Naive thymus-derived CD4-positive, alpha-beta T cell (primary cell): ENCODE data around the gene HDAC4. TPM values are rescaled to one million over a fixed set of nuclear protein-coding genes. Genes with fewer than 3 reads are reported as not detected.

Experiments used
- ATAC-seq: fragments of 150-1000 bp; cut with Tn5 transposase; 2 replicates; pipeline ENCODE4 v1.10.0; 2021; ENCODE audit warnings: mild to moderate bottlenecking, moderate library complexity
- CTCF ChIA-PET: fragments of 350-600 bp; sonication (Branson Sonifier 250); formaldehyde crosslinking; loops from one replicate; lab custom pipeline; 2021; ENCODE audit warnings: antibody characterized with exemption; lab: Charles Lee
- POLR2A ChIA-PET: fragments of 350-600 bp; sonication (Branson Sonifier 250); formaldehyde crosslinking; loops from one replicate; lab custom pipeline; 2021; ENCODE audit warnings: antibody characterized with exemption, inconsistent platforms; lab: Charles Lee
- DNase-seq, 9 donors: peaks; one replicate each; pipeline versions ENCODE4 v3.0.0 to v3.0.0-alpha.2; 2020 to 2022; ENCODE audit warnings: mixed read lengths in 1 of 9
- H3K27ac ChIP-seq: one replicate; pipeline ENCODE4 v1.7.0; 2013; ENCODE audit warnings: mild to moderate bottlenecking, low read depth, low read length, moderate library complexity
- H3K27me3 ChIP-seq, 2 donors: one replicate each; pipeline ENCODE4 v1.7.0; 2013; ENCODE audit warnings: low read length in 2 of 2, mild to moderate bottlenecking in 2 of 2, moderate library complexity in 2 of 2; ENCODE audit not compliant: control insufficient read depth in 2 of 2, insufficient read depth in 2 of 2
- H3K36me3 ChIP-seq, 3 experiments: 1 replicate in 2 of 3; 2 replicates in 1 of 3; pipeline ENCODE4 v1.7.0; 2013; ENCODE audit warnings: low read length in 3 of 3, mild to moderate bottlenecking in 3 of 3, moderate library complexity in 1 of 3; ENCODE audit not compliant: insufficient read depth in 3 of 3, control insufficient read depth in 2 of 3
- H3K4me1 ChIP-seq, 2 donors: one replicate each; pipeline ENCODE4 v1.7.0; 2013; ENCODE audit warnings: low read length in 2 of 2, mild to moderate bottlenecking in 2 of 2, moderate library complexity in 1 of 2; ENCODE audit not compliant: control insufficient read depth in 2 of 2, insufficient read depth in 2 of 2
- H3K4me3 ChIP-seq: 2 replicates; pipeline ENCODE4 v1.7.0; 2013; ENCODE audit warnings: mild to moderate bottlenecking, low read length
- H3K9me3 ChIP-seq, 3 experiments: 1 replicate in 2 of 3; 2 replicates in 1 of 3; pipeline ENCODE4 v1.7.0; 2013; ENCODE audit warnings: low read length in 3 of 3; ENCODE audit not compliant: control insufficient read depth in 2 of 3
- H3K27ac Mint-ChIP-seq, 9 donors: one replicate each; pipeline ENCODE4 v1.8.0; 2020 to 2022; ENCODE audit warnings: mixed read lengths in 9 of 9, mild to moderate bottlenecking in 8 of 9, moderate library complexity in 5 of 9, inconsistent platforms in 2 of 9
- H3K27me3 Mint-ChIP-seq, 5 donors: one replicate each; pipeline ENCODE4 v1.8.0; 2021 to 2022; ENCODE audit warnings: mixed read lengths in 5 of 5, mild to moderate bottlenecking in 1 of 5
- H3K36me3 Mint-ChIP-seq, 5 donors: one replicate each; pipeline ENCODE4 v1.8.0; 2020 to 2022; ENCODE audit warnings: mixed read lengths in 5 of 5, mild to moderate bottlenecking in 3 of 5, inconsistent platforms in 1 of 5
- H3K4me1 Mint-ChIP-seq, 7 donors: one replicate each; pipeline ENCODE4 v1.8.0; 2020 to 2022; ENCODE audit warnings: mixed read lengths in 7 of 7, mild to moderate bottlenecking in 3 of 7, inconsistent platforms in 1 of 7
- H3K4me3 Mint-ChIP-seq, 10 donors: one replicate each; pipeline ENCODE4 v1.8.0; 2020 to 2022; ENCODE audit warnings: mild to moderate bottlenecking in 10 of 10, mixed read lengths in 10 of 10, moderate library complexity in 6 of 10, inconsistent platforms in 2 of 10
- H3K9me3 Mint-ChIP-seq, 11 donors: one replicate each; pipeline ENCODE4 v1.8.0; 2020 to 2022; ENCODE audit warnings: mixed read lengths in 11 of 11, mild to moderate bottlenecking in 4 of 11, inconsistent platforms in 1 of 11, moderate library complexity in 1 of 11
- intact Hi-C, 2 donors: fragments of 100-400 bp; cut with micrococcal nuclease; formaldehyde crosslinking; loops; one replicate each; pipeline ENCODE4 v1.15.1; 2023
- polyA plus RNA-seq, 2 donors: library from polyadenylated mRNA; unstranded; fragments of 300-500 nt; fragmentation: Illumina TruSeq; gene quantifications; one replicate each; pipeline ENCODE4 v1.2.3, GENCODE V29; 2021
- total RNA-seq, 6 experiments: library from RNA in 5 of 6; stranded (reverse) in 5 of 6; gene quantifications; 1 replicate in 5 of 6; 2 replicates in 1 of 6; pipeline ENCODE4 v1.2.3 and lab custom pipeline; 2021 to 2026

The HDAC4 gene
- total and polyA plus RNA-seq, 7 experiments from 2014 or later, result 7.4 to 101 (median 55.3) TPM

DNA sequence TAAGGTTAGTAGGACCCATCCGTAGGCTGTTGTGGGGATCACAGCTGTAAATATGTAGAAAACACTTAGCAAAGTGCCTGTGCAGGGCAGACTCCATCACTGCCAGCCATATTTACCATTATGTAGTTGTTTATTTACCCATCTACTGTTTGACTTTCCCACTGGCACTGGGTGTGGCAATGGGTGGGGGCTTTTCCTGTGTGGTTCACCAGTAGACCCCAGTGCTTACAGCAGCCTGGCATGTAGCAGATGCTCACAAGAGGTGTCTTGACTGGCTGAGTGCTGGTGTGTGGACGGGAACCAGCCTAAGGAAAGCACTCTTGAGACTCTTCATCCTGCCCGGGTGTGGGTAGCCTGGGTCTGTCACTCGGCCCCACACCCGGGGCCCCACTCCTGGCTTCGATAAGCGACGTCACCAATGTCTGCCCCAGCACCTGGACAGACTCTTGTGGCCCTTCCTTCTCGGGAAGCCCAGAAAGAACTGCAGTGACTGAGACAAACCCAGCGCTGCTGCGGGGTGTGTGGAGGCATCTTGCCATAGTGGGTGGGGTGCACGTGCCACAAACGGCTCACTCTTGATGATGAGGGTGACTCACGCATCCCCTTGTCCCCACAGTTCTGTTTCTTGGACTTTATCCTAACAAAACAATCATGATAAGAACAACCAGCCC is 78.3 kb downstream of the HDAC4 start:
- ChIA-PET POLR2A (interaction anchor here (1.0 to 6.6 kb wide), 8 partner anchors 9 to 79 kb away, joined by 3 to 80 read pairs (median 8); partner anchors contain the start of gene HDAC4), CTCF (interaction anchor here (0.9 to 1.5 kb wide), 3 partner anchors 55 to 76 kb away, joined by 3 to 5 read pairs (median 3); no protein-coding TSS in a partner anchor)
- peaks cover 4 to 33% (median 12%) of the 10 kb centered on the region in 5 donors for H3K36me3 Mint-ChIP-seq
- H3K9me3 Mint-ChIP-seq, result peaks cover 0 to 5% (median 0%) of the 10 kb centered on the region in 11 donors
- no peaks in the 10 kb centered on the region for H3K27me3 Mint-ChIP-seq
- H3K4me1 Mint-ChIP-seq, result peaks cover 42 to 94% (median 83%) of the 10 kb centered on the region in 7 donors
- ATAC-seq (no peak), DNase-seq (peak in 1 of 9 donors; percentile 30)
- Histone ChIP-seq H3K27ac (peak overlapping the region; percentile 66), H3K4me1 (peaks cover 29 to 53% of the 10 kb centered on the region in 2 donors), H3K36me3 (no peaks in the 10 kb centered on the region), H3K27me3 (no peaks in the 10 kb centered on the region), H3K9me3 (no peaks in the 10 kb centered on the region), H3K4me3 (peak overlapping the region; percentile 19)
- intact Hi-C loops, result loop anchor here (1.0 to 5.0 kb wide), 3 partner anchors 35 to 55 kb away; no protein-coding TSS in a partner anchor
- H3K4me3 Mint-ChIP-seq, result peak overlapping the region; percentile 7 to 96 (median 74)
- peak overlapping the region; percentile 93 to 100 (median 98) for H3K27ac Mint-ChIP-seq

DNA sequence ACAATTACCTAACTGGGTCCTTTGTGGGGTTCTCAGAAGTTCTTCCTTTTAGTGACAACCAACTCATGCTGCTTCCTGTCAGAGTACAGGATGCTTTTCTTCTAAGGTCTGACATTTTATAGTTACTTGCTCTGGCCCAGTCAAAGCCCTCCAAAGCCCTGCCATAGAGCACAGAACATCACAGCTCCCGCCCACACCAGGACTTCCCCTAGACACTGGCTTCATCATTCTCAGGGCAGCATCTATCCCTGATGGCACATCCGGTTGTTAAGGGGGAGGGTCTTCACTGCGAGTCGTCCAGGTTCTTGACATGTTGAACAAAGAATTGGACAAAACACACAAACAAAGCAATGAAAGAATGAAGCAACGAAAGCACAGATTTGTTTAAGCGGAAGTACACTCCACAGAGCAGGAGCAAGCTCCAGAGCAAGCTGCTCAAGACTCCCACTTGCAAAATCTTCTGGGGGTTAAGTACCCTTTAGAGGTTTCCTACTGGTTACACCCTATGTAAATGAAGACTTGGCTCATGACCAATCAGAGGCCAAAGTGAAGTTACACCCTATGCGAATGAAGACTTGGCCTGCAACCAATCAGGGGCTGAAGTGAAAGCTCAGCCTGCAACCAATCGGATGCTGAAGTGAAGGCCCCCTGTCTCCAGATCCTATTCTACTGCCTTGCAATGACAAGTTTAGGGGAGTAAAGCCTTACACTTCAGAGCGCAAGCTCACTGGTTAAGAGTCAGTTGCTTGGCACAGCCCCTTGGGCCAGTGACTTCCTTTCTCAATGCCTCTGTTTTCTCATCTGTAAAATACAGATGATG is 79.0 kb downstream of the HDAC4 start:
- H3K9me3 ChIP-seq, result no peaks in the 10 kb centered on the region
- DNase-seq, result peak in 8 of 9 donors; percentile 61 to 78 (median 69)
- Mint-ChIP-seq H3K27me3 (no peaks in the 10 kb centered on the region), H3K27ac (peak overlapping the region; percentile 93 to 100 (median 98)), H3K9me3 (peaks cover 0 to 5% (median 0%) of the 10 kb centered on the region in 11 donors), H3K36me3 (peaks cover 4 to 36% (median 12%) of the 10 kb centered on the region in 5 donors), H3K4me3 (peak overlapping the region; percentile 63 to 96 (median 76)), H3K4me1 (peaks cover 41 to 94% (median 83%) of the 10 kb centered on the region in 7 donors)
- ChIA-PET CTCF (interaction anchor here (0.7 to 1.7 kb wide), 5 partner anchors 11 to 77 kb away, joined by 3 to 5 read pairs (median 3); no protein-coding TSS in a partner anchor), POLR2A (interaction anchor here (0.8 to 6.6 kb wide), 14 partner anchors 10 to 79 kb away, joined by 3 to 80 read pairs (median 6); partner anchors contain the start of gene HDAC4)
- peak; percentile 89 for ATAC-seq
- H3K27ac ChIP-seq, result peak overlapping the region; percentile 66
- H3K4me3 ChIP-seq, result no peak overlapping the region
- no peaks in the 10 kb centered on the region for H3K36me3 ChIP-seq
- peaks cover 27 to 45% of the 10 kb centered on the region in 2 donors for H3K4me1 ChIP-seq
- H3K27me3 ChIP-seq, result no peaks in the 10 kb centered on the region
- intact Hi-C loops, result loop anchor here (1.0 to 5.0 kb wide), 6 partner anchors 24 to 79 kb away; partner anchors contain the start of gene HDAC4 (in 2 of the 2)

DNA sequence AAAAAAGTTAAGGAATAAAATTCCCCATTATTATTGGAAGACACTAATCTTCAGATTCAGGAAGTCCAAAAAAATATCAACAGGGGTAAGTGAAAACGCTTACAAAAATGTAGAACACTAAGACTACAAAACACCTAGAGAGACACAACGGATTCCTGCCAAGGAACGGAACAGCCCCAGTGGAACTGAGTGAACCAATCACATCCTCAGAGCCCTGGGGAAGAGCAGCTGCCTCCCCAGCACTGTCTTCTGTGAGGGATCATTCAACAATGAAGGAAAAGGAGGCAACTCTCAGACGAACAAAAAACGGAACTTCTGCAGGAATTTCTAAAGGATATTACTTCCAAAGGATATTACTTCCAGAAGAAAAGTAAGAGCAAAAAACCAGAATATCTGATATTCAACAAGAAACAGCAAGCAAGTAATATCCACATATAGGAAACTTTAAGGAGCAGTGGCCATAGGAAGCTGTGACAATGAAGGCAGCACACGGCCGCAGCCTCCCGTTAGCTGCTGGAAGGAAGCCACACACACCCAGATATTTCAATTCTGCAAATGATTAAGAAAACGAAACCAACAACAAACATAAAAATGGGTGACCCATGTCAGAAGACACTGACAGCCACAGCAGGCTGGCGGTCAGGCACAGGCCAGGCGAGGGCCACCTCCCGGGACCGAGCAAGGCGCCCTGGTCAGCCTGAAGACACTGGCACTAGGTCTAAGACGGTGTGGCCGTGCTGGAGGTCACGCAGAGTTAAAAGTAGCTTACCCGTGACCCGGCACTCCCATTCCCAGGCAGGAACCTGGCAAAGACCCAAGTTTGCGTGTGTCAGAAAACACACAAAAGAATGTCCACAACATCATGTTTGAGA is 81.8 kb downstream of the HDAC4 start:
- Histone ChIP-seq H3K27ac (peak overlapping the region; percentile 64), H3K4me3 (no peak overlapping the region), H3K9me3 (no peaks in the 10 kb centered on the region), H3K27me3 (no peaks in the 10 kb centered on the region), H3K4me1 (peaks cover 31 to 41% of the 10 kb centered on the region in 2 donors), H3K36me3 (no peaks in the 10 kb centered on the region)
- Mint-ChIP-seq H3K9me3 (peaks cover 0 to 3% (median 0%) of the 10 kb centered on the region in 11 donors), H3K27ac (peak overlapping the region; percentile 93 to 100 (median 98)), H3K36me3 (peaks cover 6 to 41% (median 11%) of the 10 kb centered on the region in 5 donors), H3K4me1 (peaks cover 34 to 91% (median 78%) of the 10 kb centered on the region in 7 donors), H3K4me3 (peak overlapping the region; percentile 78 to 90 (median 88)), H3K27me3 (no peaks in the 10 kb centered on the region)
- intact Hi-C loops, result loop anchor here in 1 of 2 donors (1.0 kb wide), 1 partner anchor 8 kb away; no protein-coding TSS in a partner anchor
- ATAC-seq (peak; percentile 5), DNase-seq (peak in 4 of 9 donors; percentile 6 to 31 (median 28))
- POLR2A ChIA-PET, result interaction anchor here (0.6 to 6.6 kb wide), 11 partner anchors 9 to 80 kb away, joined by 3 to 80 read pairs (median 5); no protein-coding TSS in a partner anchor
- CTCF ChIA-PET, result no interaction called here

DNA sequence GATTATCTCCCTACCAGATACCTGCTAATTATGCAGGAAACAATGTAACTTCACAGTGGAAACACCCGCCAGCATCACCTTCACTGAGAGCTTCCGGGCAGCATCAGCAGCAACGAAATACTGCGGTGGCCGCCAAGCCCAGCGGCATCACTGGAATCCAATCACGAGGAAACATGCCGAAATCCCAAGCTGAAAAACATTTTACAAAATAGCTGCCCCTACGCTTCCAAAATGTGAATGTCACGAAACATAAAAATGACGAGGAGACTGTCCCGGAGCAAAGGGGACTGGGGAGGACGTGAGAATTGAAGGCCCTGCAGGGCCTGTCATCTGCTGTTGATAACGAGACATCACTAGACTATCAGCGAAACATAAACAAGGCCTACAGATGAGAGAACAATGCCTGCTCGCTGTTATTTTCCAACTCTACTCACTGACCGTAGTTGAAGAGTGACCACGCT is 82.6 kb downstream of the HDAC4 start:
- peaks cover 32 to 90% (median 73%) of the 10 kb centered on the region in 7 donors for H3K4me1 Mint-ChIP-seq
- H3K9me3 Mint-ChIP-seq, result peaks cover 0 to 3% (median 0%) of the 10 kb centered on the region in 11 donors
- Histone ChIP-seq H3K36me3 (no peaks in the 10 kb centered on the region), H3K4me1 (peaks cover 31 to 33% of the 10 kb centered on the region in 2 donors), H3K27ac (peak overlapping the region; percentile 64), H3K9me3 (no peaks in the 10 kb centered on the region), H3K27me3 (no peaks in the 10 kb centered on the region), H3K4me3 (no peak overlapping the region)
- CTCF ChIA-PET, result no interaction called here
- H3K27me3 Mint-ChIP-seq, result no peaks in the 10 kb centered on the region
- H3K4me3 Mint-ChIP-seq, result peak overlapping the region in 6 of 10 donors; percentile 21 to 89 (median 70)
- ATAC-seq, result no peak
- intact Hi-C loops, result loop anchor here in 1 of 2 donors (1.0 kb wide), 1 partner anchor 9 kb away; no protein-coding TSS in a partner anchor
- POLR2A ChIA-PET, result interaction anchor here (1.0 kb wide), 2 partner anchors 14 to 32 kb away, joined by 3 read pairs; no protein-coding TSS in a partner anchor
- H3K27ac Mint-ChIP-seq, result peak overlapping the region; percentile 93 to 100 (median 98)
- H3K36me3 Mint-ChIP-seq, result peaks cover 6 to 38% (median 11%) of the 10 kb centered on the region in 5 donors
- DNase-seq, result peak in 1 of 9 donors; percentile 11

DNA sequence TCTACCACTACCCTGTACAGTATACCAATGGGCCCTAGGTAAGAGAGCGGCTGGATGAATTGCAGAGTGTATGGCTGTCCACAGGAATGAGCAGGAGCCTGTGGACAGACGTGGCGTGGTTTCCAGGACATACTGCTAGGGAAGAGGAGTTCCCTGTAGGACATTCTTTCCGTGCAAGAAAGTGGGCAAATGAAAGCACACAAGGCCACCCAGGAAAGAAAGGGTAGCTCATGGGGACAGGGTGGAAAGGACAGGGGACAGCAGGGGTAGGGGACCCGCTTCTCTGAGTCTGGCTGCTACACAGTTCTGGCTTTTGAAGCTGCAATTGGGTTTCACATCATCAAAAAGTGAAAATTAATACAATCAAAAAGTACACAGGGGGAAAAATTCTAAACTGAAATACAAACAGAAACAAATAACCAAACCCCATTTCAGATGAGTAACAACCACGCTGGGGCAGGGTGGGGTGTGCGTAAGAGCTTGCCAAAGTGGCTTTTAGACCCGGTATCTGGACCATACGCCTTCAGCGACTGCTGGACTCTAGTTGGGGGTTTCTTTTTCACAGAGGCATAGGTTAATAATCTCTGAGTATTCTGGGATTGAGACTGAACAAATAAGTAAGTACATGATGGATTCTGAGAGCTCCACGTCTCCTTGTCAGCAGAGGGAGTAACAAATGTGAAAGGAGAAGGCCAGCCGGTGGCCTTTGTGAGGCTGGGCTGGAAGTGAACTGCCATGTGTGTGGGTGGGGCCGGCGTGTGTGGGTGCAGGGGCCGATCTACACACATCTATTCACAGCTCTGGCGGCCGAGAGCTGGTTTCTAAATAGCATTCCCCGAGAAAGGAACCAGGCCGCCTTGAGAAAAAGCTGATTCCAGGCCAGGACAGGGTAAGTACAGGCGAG is 84.0 kb downstream of the HDAC4 start:
- ATAC-seq, result no peak
- H3K36me3 Mint-ChIP-seq, result peaks cover 6 to 33% (median 11%) of the 10 kb centered on the region in 5 donors
- Histone ChIP-seq H3K4me3 (no peak overlapping the region), H3K4me1 (peaks cover 17 to 20% of the 10 kb centered on the region in 2 donors), H3K36me3 (no peaks in the 10 kb centered on the region), H3K27ac (no peak overlapping the region), H3K9me3 (no peaks in the 10 kb centered on the region), H3K27me3 (no peaks in the 10 kb centered on the region)
- ChIA-PET POLR2A (interaction anchor here (0.8 to 1.3 kb wide), 4 partner anchors 12 to 47 kb away, joined by 3 to 6 read pairs (median 4); no protein-coding TSS in a partner anchor), CTCF (no interaction called here)
- H3K27me3 Mint-ChIP-seq, result no peaks in the 10 kb centered on the region
- peak overlapping the region in 8 of 9 donors; percentile 43 to 100 (median 77) for H3K27ac Mint-ChIP-seq
- H3K4me1 Mint-ChIP-seq, result peaks cover 23 to 78% (median 60%) of the 10 kb centered on the region in 7 donors
- intact Hi-C loops, result no loop called here
- peak in 2 of 9 donors; percentile 2 to 12 for DNase-seq
- H3K9me3 Mint-ChIP-seq, result peaks cover 0 to 3% (median 0%) of the 10 kb centered on the region in 11 donors
- peak overlapping the region in 4 of 10 donors; percentile 25 to 52 (median 42) for H3K4me3 Mint-ChIP-seq
